ENCODE measurements around the gene SYNPO.

The SYNPO gene

GRCh38 chr5:150636391-150637244 lies 3.8 kb upstream of the SYNPO start:
- H2AFZ ChIP-seq (ENCODE audit: low read length): no peak overlapping the region
- no peaks in the 10 kb centered on the region for H3F3A ChIP-seq (ENCODE audit: insufficient read depth, low read length)
- no peaks in the 10 kb centered on the region for H3K27me3 ChIP-seq (ENCODE audit: insufficient read depth, low read length)
- no peaks in the 10 kb centered on the region for H3K36me3 ChIP-seq (ENCODE audit: insufficient read depth, low read length)
- TF ChIP-seq EZH2 (IDR thresholded peaks at IDR 0.05; ENCODE audit: borderline replicate concordance, low read length) (no peak), CTCF (IDR thresholded peaks at IDR 0.05; ENCODE audit: low read length) (no peak)
- H3K4me2 ChIP-seq (ENCODE audit: low read length): no peak overlapping the region
- no peaks in the 10 kb centered on the region for H3K79me2 ChIP-seq (ENCODE audit: insufficient read depth, low read length)
- no peaks in the 10 kb centered on the region for H3K9me2 ChIP-seq (ENCODE audit: low read depth, low read length)
- H4K20me1 ChIP-seq (ENCODE audit: insufficient read depth, low read length): no peaks in the 10 kb centered on the region
- H3K27ac ChIP-seq (ENCODE audit: low read depth, low read length, poor library complexity, severe bottlenecking): no peak overlapping the region
- H3K4me3 ChIP-seq (ENCODE audit: low read depth, low read length, poor library complexity, severe bottlenecking): no peak overlapping the region
- no peaks in the 10 kb centered on the region for H3K9me3 ChIP-seq (ENCODE audit: low read length)
- no peak overlapping the region for H3K9ac ChIP-seq (ENCODE audit: low read length)
- H3K4me1 ChIP-seq (ENCODE audit: insufficient read depth, low read length, severe bottlenecking): no peaks in the 10 kb centered on the region

GRCh38 chr5:150637245-150638052 lies 3.0 kb upstream of the SYNPO start:
- Histone ChIP-seq H4K20me1 (ENCODE audit: insufficient read depth, low read length) (no peaks in the 10 kb centered on the region), H3K4me3 (ENCODE audit: low read depth, low read length, poor library complexity, severe bottlenecking) (no peak overlapping the region), H2AFZ (ENCODE audit: low read length) (no peak overlapping the region), H3K79me2 (ENCODE audit: insufficient read depth, low read length) (no peaks in the 10 kb centered on the region), H3K4me2 (ENCODE audit: low read length) (no peak overlapping the region), H3K9me3 (ENCODE audit: low read length) (no peaks in the 10 kb centered on the region), H3K27ac (ENCODE audit: low read depth, low read length, poor library complexity, severe bottlenecking) (no peak overlapping the region), H3K9me2 (ENCODE audit: low read depth, low read length) (no peaks in the 10 kb centered on the region), H3F3A (ENCODE audit: insufficient read depth, low read length) (no peaks in the 10 kb centered on the region), H3K27me3 (ENCODE audit: insufficient read depth, low read length) (0 out of 2 replicates have a peak, but pooled peaks cover 3% of the 10 kb centered on the region), H3K9ac (ENCODE audit: low read length) (no peak overlapping the region), H3K4me1 (ENCODE audit: insufficient read depth, low read length, severe bottlenecking) (no peaks in the 10 kb centered on the region), H3K36me3 (ENCODE audit: insufficient read depth, low read length) (no peaks in the 10 kb centered on the region)
- TF ChIP-seq CTCF (IDR thresholded peaks at IDR 0.05; ENCODE audit: low read length): no peak
- no peak for TF ChIP-seq EZH2 (IDR thresholded peaks at IDR 0.05; ENCODE audit: borderline replicate concordance, low read length)

- Histone ChIP-seq H3K4me1 (ENCODE audit: insufficient read depth, low read length, severe bottlenecking) (no peaks in the 10 kb centered on the region), H3K36me3 (ENCODE audit: insufficient read depth, low read length) (no peaks in the 10 kb centered on the region), H3K27ac (ENCODE audit: low read depth, low read length, poor library complexity, severe bottlenecking) (no peak overlapping the region), H3K27me3 (ENCODE audit: insufficient read depth, low read length) (0 out of 2 replicates have a peak, but pooled peaks cover 5% of the 10 kb centered on the region), H3K9me2 (ENCODE audit: low read depth, low read length) (no peaks in the 10 kb centered on the region), H4K20me1 (ENCODE audit: insufficient read depth, low read length) (no peaks in the 10 kb centered on the region), H3K9ac (ENCODE audit: low read length) (no peak overlapping the region), H2AFZ (ENCODE audit: low read length) (no peak overlapping the region), H3F3A (ENCODE audit: insufficient read depth, low read length) (no peaks in the 10 kb centered on the region), H3K4me2 (ENCODE audit: low read length) (no peak overlapping the region), H3K79me2 (ENCODE audit: insufficient read depth, low read length) (no peaks in the 10 kb centered on the region), H3K4me3 (ENCODE audit: low read depth, low read length, poor library complexity, severe bottlenecking) (no peak overlapping the region), H3K9me3 (ENCODE audit: low read length) (no peaks in the 10 kb centered on the region)
- no peak for TF ChIP-seq EZH2 (IDR thresholded peaks at IDR 0.05; ENCODE audit: borderline replicate concordance, low read length)
- no peak for TF ChIP-seq CTCF (IDR thresholded peaks at IDR 0.05; ENCODE audit: low read length)
These were observed 2.4 kb upstream of the SYNPO start for GRCh38 chr5:150638053-150638444.

Data from OCI-LY1 (cell line).